Left lung (tissue), 10 donors: ENCODE data around the gene TLE3. TPM values are rescaled to one million over a fixed set of nuclear protein-coding genes. Genes with fewer than 3 reads are reported as not detected.

Source experiments
- ATAC-seq: fragments of 200-7000 bp; cut with Tn5 transposase; one replicate; pipeline ENCODE4 v1.9.1; 2020; ENCODE audit warnings: moderate library complexity
- DNase-seq, 4 donors: peaks; one replicate each; pipeline ENCODE4 v3.0.0-alpha.2; 2013 to 2020
- H3K27ac ChIP-seq, 2 donors: fragments of 200-600 bp; sonication (generic) in 1 of 2; one replicate each; pipeline versions ENCODE4 v1.5.0 to v1.8.0; 2020 to 2021
- H3K27me3 ChIP-seq, 2 donors: fragments of 200-600 bp; sonication (generic) in 1 of 2; one replicate each; pipeline versions ENCODE4 v1.5.0 to v1.8.0; 2020 to 2021
- H3K36me3 ChIP-seq, 2 donors: fragments of 200-600 bp; sonication (generic) in 1 of 2; one replicate each; pipeline versions ENCODE4 v1.5.0 to v1.8.0; 2020 to 2021
- H3K4me1 ChIP-seq, 2 donors: fragments of 200-600 bp; one replicate each; pipeline ENCODE4 v1.8.0; 2021
- H3K4me3 ChIP-seq, 2 donors: fragments of 200-600 bp; sonication (generic) in 1 of 2; one replicate each; pipeline versions ENCODE4 v1.5.0 to v1.8.0; 2020 to 2021; ENCODE audit warnings: mild to moderate bottlenecking in 1 of 2
- H3K9me3 ChIP-seq, 2 donors: fragments of 200-600 bp; sonication (generic) in 1 of 2; one replicate each; pipeline versions ENCODE4 v1.5.0 to v1.8.0; 2020 to 2021
- intact Hi-C, 2 donors: fragments of 100-400 bp; cut with DNase I; formaldehyde crosslinking; loops; one replicate each; pipeline versions ENCODE4 v1.11.2 to v1.14.2; 2022
- polyA plus RNA-seq, 6 donors: library from polyadenylated mRNA; unstranded; fragments of 120-200 nt; gene quantifications; one replicate each; pipeline ENCODE4 v1.2.1, GENCODE V29; 2013; ENCODE audit not compliant: insufficient read length in 6 of 6
- total RNA-seq, 2 donors: library from RNA; stranded (reverse); fragmentation: NEBNext Ultra II Directional; extraction: Animal tissue kit (Norgen Biotek cat#: 25700); gene quantifications; one replicate each; pipeline ENCODE4 v1.2.1, GENCODE V29; 2021
- TF ChIP-seq, protein P1 (sequence below), 2 donors: fragments of 200-600 bp; sonication (generic) in 1 of 2; IDR thresholded peaks; one replicate each; pipeline versions ENCODE4 v1.5.0 to v1.8.0; 2021; ENCODE audit warnings: antibody characterized with exemption in 2 of 2
- donor health status: DM: no; HTN: yes; CAD: no.
- donor health status: DM: no; HTN: no; CAD: no.

TLE3 gene
- total and polyA plus RNA-seq, 8 donors = 48.2 to 77.2 (median 62.0) TPM

DNA sequence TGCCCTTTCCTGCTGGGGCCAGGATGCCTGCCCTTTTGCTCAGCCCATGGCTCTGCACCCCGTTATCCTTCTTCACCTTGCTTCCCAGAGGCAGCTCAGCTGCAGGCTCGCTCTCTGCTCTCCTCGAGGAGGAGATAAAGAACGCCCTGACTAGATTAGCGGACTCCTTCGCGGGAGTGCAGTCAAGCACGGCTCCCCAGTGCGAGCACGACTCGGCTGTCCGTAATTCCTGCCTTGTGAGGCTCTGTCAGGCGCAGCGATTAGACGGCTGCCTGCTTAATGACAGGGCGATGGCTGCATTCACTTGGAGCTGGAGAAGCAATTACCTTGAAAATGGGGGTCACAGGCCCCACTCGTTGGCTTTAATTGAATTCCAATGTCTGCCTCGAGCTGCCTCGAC lies 25.9 kb downstream of the TLE3 start:
- no peaks in the 10 kb centered on the region for H3K9me3 ChIP-seq
- no peaks in the 10 kb centered on the region for H3K27me3 ChIP-seq
- ATAC-seq = no peak
- no peak for DNase-seq
- H3K36me3 ChIP-seq = peaks cover 0 to 98% of the 10 kb centered on the region in 2 donors
- peaks cover 0 to 2% of the 10 kb centered on the region in 2 donors for H3K4me1 ChIP-seq
- H3K27ac ChIP-seq = no peak overlapping the region
- intact Hi-C loops = no loop called here
- H3K4me3 ChIP-seq = no peak overlapping the region
- TF ChIP-seq, protein P1, sequence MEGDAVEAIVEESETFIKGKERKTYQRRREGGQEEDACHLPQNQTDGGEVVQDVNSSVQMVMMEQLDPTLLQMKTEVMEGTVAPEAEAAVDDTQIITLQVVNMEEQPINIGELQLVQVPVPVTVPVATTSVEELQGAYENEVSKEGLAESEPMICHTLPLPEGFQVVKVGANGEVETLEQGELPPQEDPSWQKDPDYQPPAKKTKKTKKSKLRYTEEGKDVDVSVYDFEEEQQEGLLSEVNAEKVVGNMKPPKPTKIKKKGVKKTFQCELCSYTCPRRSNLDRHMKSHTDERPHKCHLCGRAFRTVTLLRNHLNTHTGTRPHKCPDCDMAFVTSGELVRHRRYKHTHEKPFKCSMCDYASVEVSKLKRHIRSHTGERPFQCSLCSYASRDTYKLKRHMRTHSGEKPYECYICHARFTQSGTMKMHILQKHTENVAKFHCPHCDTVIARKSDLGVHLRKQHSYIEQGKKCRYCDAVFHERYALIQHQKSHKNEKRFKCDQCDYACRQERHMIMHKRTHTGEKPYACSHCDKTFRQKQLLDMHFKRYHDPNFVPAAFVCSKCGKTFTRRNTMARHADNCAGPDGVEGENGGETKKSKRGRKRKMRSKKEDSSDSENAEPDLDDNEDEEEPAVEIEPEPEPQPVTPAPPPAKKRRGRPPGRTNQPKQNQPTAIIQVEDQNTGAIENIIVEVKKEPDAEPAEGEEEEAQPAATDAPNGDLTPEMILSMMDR (IDR thresholded peaks at IDR 0.05) = no peak

DNA sequence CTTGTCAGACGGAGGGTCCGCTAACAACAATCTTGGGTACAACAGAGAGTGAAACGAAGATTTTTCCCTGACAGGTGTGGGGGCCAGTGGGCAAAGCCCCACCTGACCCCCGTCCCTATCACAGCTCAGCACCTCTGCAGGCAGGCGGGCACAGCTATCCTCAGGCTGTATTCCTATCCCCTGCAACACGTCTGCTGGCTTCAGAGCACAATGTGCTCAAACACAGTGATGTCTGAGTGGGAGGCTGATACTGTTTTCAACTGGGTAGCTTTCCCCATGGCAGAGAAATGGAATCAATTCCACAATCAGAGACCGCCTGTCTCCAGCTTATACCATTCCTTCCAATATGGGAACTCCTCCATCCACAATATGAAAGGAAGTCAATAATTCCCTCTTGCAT lies 28.0 kb downstream of the TLE3 start:
- TF ChIP-seq, protein P1 (IDR thresholded peaks at IDR 0.05) = no peak
- H3K27ac ChIP-seq = no peak overlapping the region
- peaks cover 0 to 100% of the 10 kb centered on the region in 2 donors for H3K36me3 ChIP-seq
- H3K27me3 ChIP-seq = no peaks in the 10 kb centered on the region
- intact Hi-C loops = no loop called here
- H3K4me1 ChIP-seq = peaks cover 0 to 7% of the 10 kb centered on the region in 2 donors
- H3K4me3 ChIP-seq = no peak overlapping the region
- no peak for DNase-seq
- ATAC-seq = no peak
- H3K9me3 ChIP-seq = no peaks in the 10 kb centered on the region

DNA sequence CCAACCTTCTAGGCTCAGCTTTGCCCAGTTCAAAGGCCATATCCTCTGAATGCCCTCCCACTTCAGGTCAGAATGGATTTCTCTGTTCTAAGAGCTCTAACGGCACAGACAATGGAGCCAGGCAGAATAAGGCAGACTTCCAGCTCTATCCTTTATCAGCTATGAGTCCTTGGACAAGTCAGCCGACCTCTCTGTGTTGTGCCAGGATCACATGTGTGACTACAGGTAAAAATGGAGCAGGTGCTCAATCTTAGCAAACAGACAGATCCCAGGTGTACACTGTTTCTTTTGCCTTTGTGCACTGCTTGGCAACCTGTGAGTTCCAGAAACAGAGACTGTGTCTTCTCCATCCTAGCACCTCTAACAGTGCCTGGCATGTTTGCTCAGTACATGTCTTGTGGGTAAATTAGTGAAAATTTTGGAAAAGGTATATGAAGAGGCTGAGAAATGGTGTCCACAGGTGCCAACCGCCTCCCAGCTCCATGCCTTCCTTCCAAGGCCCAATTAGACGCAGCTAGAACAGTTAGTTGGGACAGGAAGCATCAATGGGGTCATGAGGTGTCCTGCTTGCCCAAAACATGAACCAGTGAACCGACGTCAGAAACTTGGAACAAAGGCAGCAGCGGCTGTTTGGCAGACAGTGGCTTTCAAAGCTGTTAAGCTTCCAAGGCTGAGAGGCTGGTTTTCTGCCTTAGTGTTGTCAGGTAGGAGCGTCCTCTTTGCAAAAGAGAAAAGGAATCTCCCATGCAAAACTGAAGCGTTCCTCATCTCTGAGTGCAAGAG lies 28.7 kb downstream of the TLE3 start:
- ATAC-seq (no peak), DNase-seq (no peak)
- no peaks in the 10 kb centered on the region for H3K9me3 ChIP-seq
- H3K4me1 ChIP-seq = peaks cover 0 to 10% of the 10 kb centered on the region in 2 donors
- H3K36me3 ChIP-seq = peaks cover 0 to 100% of the 10 kb centered on the region in 2 donors
- intact Hi-C loops = no loop called here
- H3K27me3 ChIP-seq = no peaks in the 10 kb centered on the region
- TF ChIP-seq, protein P1 (IDR thresholded peaks at IDR 0.05) = no peak
- no peak overlapping the region for H3K27ac ChIP-seq
- H3K4me3 ChIP-seq = no peak overlapping the region

DNA sequence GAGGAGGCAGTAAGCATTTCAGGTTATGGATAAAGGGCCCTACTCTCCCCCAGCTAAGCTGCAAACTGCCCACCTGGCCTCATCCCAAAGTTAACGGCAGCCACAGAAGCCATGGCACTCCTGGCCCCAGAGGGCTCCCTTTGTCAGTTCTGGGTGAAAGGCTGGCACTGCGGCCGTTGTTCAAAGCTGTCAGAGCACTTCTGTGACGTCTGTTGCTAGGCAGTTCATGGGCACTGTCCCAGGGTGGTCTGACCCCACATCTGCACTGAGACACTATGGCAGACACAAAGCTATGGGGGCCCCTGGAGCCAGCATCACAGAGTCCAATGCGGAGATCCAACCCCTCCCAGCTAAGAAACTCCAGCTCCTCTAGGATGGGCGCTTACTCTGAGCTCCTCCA lies 30.0 kb downstream of the TLE3 start:
- peaks cover 0 to 10% of the 10 kb centered on the region in 2 donors for H3K4me1 ChIP-seq
- H3K27ac ChIP-seq = no peak overlapping the region
- DNase-seq = no peak
- no peaks in the 10 kb centered on the region for H3K9me3 ChIP-seq
- TF ChIP-seq, protein P1 (IDR thresholded peaks at IDR 0.05) = no peak
- intact Hi-C loops = no loop called here
- no peaks in the 10 kb centered on the region for H3K27me3 ChIP-seq
- no peak overlapping the region for H3K4me3 ChIP-seq
- ATAC-seq = no peak
- peaks cover 0 to 100% of the 10 kb centered on the region in 2 donors for H3K36me3 ChIP-seq

DNA sequence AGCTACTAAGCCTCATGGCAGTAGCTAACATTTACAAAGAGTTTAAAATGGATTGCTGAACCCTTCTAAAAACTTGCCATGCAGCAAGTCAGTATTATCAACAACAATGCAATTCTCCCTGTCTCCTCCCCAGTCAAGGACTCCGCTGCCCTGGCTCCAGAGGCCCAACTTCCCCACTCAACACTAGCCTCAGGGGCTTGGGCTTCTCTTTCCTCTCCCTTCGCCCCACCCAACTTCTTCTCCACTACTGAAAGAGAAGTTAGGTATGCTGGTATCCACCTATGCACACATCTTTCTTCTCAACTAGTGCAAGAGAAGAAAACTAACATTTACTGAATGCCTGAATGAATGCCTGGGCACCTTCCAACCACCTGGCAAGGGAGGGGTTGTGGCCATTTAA lies 30.7 kb downstream of the TLE3 start:
- no peaks in the 10 kb centered on the region for H3K9me3 ChIP-seq
- TF ChIP-seq, protein P1 (IDR thresholded peaks at IDR 0.05) = no peak
- peaks cover 0 to 10% of the 10 kb centered on the region in 2 donors for H3K4me1 ChIP-seq
- peaks cover 0 to 100% of the 10 kb centered on the region in 2 donors for H3K36me3 ChIP-seq
- no peak overlapping the region for H3K27ac ChIP-seq
- H3K4me3 ChIP-seq = no peak overlapping the region
- intact Hi-C loops = no loop called here
- DNase-seq (no peak), ATAC-seq (no peak)
- no peaks in the 10 kb centered on the region for H3K27me3 ChIP-seq
